DOHH2 (cell line): ENCODE results near the gene SPSB1.

Experiments
- H3F3A ChIP-seq: fragments of 200-600 bp; sonication (generic), shearing (Covaris generic); 2 replicates; pipeline ENCODE4 v1.6.0; 2016; ENCODE audit warnings: antibody characterized with exemption, mild to moderate bottlenecking; ENCODE audit not compliant: control insufficient read depth, insufficient read depth
- H3K27ac ChIP-seq: fragments of 200-600 bp; sonication (generic); 2 replicates; pipeline ENCODE4 v1.5.1; 2014; ENCODE audit warnings: low read depth, mild to moderate bottlenecking, low read length, moderate library complexity
- H3K27me3 ChIP-seq: fragments of 200-600 bp; sonication (generic); 2 replicates; pipeline ENCODE4 v1.6.1; 2014; ENCODE audit warnings: mild to moderate bottlenecking, low read length, mixed read lengths; ENCODE audit not compliant: control insufficient read depth
- H3K36me3 ChIP-seq: fragments of 200-600 bp; sonication (generic); 2 replicates; pipeline ENCODE4 v1.6.1; 2014; ENCODE audit warnings: mild to moderate bottlenecking, low read length, moderate library complexity, mixed read lengths; ENCODE audit not compliant: control insufficient read depth
- H3K4me1 ChIP-seq: fragments of 200-600 bp; sonication (generic); 2 replicates; pipeline ENCODE4 v1.6.1; 2014; ENCODE audit warnings: mild to moderate bottlenecking, low read length, mixed read lengths; ENCODE audit not compliant: control insufficient read depth
- H3K4me2 ChIP-seq: fragments of 200-600 bp; sonication (generic); 2 replicates; pipeline ENCODE4 v1.6.0; 2014; ENCODE audit warnings: mild to moderate bottlenecking, low read length, moderate library complexity
- H3K4me3 ChIP-seq: fragments of 200-600 bp; sonication (generic); 2 replicates; pipeline ENCODE4 v1.5.1; 2014; ENCODE audit warnings: mild to moderate bottlenecking, low read length, mixed read lengths
- H3K79me2 ChIP-seq: fragments of 200-600 bp; sonication (generic); 2 replicates; pipeline ENCODE4 v1.6.1; 2014; ENCODE audit warnings: mild to moderate bottlenecking, low read length, mixed read lengths; ENCODE audit not compliant: control insufficient read depth
- H3K9me2 ChIP-seq: fragments of 200-600 bp; sonication (generic); replicated peaks from 2 replicates; pipeline ENCODE4 v1.6.1; 2014; ENCODE audit warnings: mild to moderate bottlenecking, low read length, mixed read lengths; ENCODE audit not compliant: control insufficient read depth
- H3K9me3 ChIP-seq: fragments of 200-600 bp; sonication (generic); 2 replicates; pipeline ENCODE4 v1.6.1; 2014; ENCODE audit warnings: antibody characterized with exemption, low read length, mixed read lengths; ENCODE audit not compliant: control insufficient read depth, insufficient read depth
- H4K20me1 ChIP-seq: fragments of 200-600 bp; sonication (generic); 2 replicates; pipeline ENCODE4 v1.6.0; 2014; ENCODE audit warnings: low read depth, mild to moderate bottlenecking, antibody characterized with exemption, low read length, moderate library complexity; ENCODE audit not compliant: control insufficient read depth, insufficient read depth
- CTCF ChIP-seq: fragments of 200-600 bp; sonication (generic); IDR thresholded peaks from one replicate; pipeline ENCODE4 v1.5.1; 2014; ENCODE audit warnings: antibody characterized with exemption, mild to moderate bottlenecking, low read depth, low read length; ENCODE audit not compliant: poor library complexity, severe bottlenecking
- EZH2phosphoT487 ChIP-seq: fragments of 200-600 bp; sonication (generic); IDR thresholded peaks from 2 replicates; pipeline ENCODE4 v1.6.1; 2017; ENCODE audit warnings: borderline replicate concordance, mild to moderate bottlenecking, antibody characterized with exemption, low read length, moderate library complexity, mixed read lengths

Gene SPSB1

GRCh38 chr1:9311479-9311878 is 18.8 kb downstream of the SPSB1 start:
- no peak overlapping the region for H3K27ac ChIP-seq
- TF ChIP-seq EZH2phosphoT487 (no peak), CTCF (no peak)
- no peaks in the 10 kb centered on the region for H3K36me3 ChIP-seq
- peaks cover 5% of the 10 kb centered on the region; the same call in 1 of the 2 replicates for H4K20me1 ChIP-seq
- peaks cover 25% of the 10 kb centered on the region for H3K79me2 ChIP-seq
- H3K4me1 ChIP-seq, result peaks cover 4% of the 10 kb centered on the region; the same call in 1 of the 2 replicates
- H3K9me2 ChIP-seq, result no peaks in the 10 kb centered on the region
- no peaks in the 10 kb centered on the region for H3K9me3 ChIP-seq
- no peak overlapping the region for H3K4me3 ChIP-seq
- H3K27me3 ChIP-seq, result no peaks in the 10 kb centered on the region
- no peak overlapping the region for H3K4me2 ChIP-seq
- H3F3A ChIP-seq, result no peaks in the 10 kb centered on the region

DNA sequence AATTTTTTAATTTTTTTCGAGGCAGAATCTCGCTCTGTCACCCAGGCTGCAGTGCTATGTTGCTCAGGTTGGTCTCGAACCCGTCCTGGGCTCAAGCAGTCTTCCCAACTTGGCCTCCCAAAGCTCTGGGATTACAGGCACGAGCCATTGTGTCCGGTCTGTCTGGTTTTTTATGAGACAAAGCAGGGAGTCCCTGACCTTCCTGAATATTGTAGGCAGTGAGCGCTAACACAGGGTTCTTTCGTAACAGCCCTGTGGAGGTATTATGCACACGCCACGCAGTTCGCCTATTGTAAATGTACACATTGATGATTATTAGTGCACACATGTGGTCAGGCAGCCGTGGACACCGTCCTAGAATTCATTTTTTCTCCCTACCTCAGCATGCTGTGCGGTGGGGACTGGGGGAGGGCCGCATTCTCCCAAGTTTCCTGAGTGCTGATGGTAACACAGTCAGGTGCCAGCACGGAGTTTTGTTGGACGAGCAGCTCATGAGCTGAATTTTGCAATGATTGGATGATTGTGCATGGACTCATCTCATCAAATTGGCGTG is 19.6 kb downstream of the SPSB1 start:
- H4K20me1 ChIP-seq, result peaks cover 5% of the 10 kb centered on the region; the same call in 1 of the 2 replicates
- H3K36me3 ChIP-seq, result no peaks in the 10 kb centered on the region
- H3K27ac ChIP-seq, result no peak overlapping the region
- no peak overlapping the region for H3K4me2 ChIP-seq
- no peak overlapping the region for H3K4me3 ChIP-seq
- H3K27me3 ChIP-seq, result no peaks in the 10 kb centered on the region
- H3K9me2 ChIP-seq, result no peaks in the 10 kb centered on the region
- no peaks in the 10 kb centered on the region for H3F3A ChIP-seq
- no peaks in the 10 kb centered on the region for H3K9me3 ChIP-seq
- peaks cover 4% of the 10 kb centered on the region; the same call in 1 of the 2 replicates for H3K4me1 ChIP-seq
- no peak for TF ChIP-seq CTCF
- H3K79me2 ChIP-seq, result peaks cover 22% of the 10 kb centered on the region

- no peak overlapping the region for H3K27ac ChIP-seq
- H3K9me2 ChIP-seq, result no peaks in the 10 kb centered on the region
- H3K79me2 ChIP-seq, result peaks cover 11% of the 10 kb centered on the region
- H3K27me3 ChIP-seq, result no peaks in the 10 kb centered on the region
- H4K20me1 ChIP-seq, result no peaks in the 10 kb centered on the region; the same call in 1 of the 2 replicates
- no peaks in the 10 kb centered on the region; the same call in 1 of the 2 replicates for H3F3A ChIP-seq
- TF ChIP-seq EZH2phosphoT487 (no peak), CTCF (no peak)
- H3K4me3 ChIP-seq, result no peak overlapping the region
- H3K36me3 ChIP-seq, result no peaks in the 10 kb centered on the region
- H3K9me3 ChIP-seq, result no peaks in the 10 kb centered on the region
- H3K4me1 ChIP-seq, result peaks cover 15% of the 10 kb centered on the region
- H3K4me2 ChIP-seq, result no peak overlapping the region
These were observed 20.9 kb downstream of the SPSB1 start for GRCh38 chr1:9313576-9313975.
